Measurements from ENCODE around the gene FBXW11. TPM values are rescaled to one million over a fixed set of nuclear protein-coding genes. Genes with fewer than 3 reads are reported as not detected.

The FBXW11 gene
- total RNA-seq, 1 experiment from 2014 or later: 52.0 TPM

GRCh38 chr5:172029876-172030275, 23.4 kb upstream of the FBXW11 start:
- CTCF ChIA-PET: no interaction called here
- no TSS peak for BruUV-seq (replicated peaks)
- POLR2A ChIA-PET: no interaction called here

More at GRCh38 chr5:172029876-172030275, 23.4 kb upstream of the FBXW11 start:
- H2AFZ ChIP-seq (ENCODE audit: low read depth, low read length, poor library complexity, severe bottlenecking): no peak overlapping the region
- H3K27me3 ChIP-seq (ENCODE audit: insufficient read depth, low read length): no peaks in the 10 kb centered on the region
- H3K4me3 ChIP-seq (replicated peaks in 1 of 2; ENCODE audit: low read depth in 1 of 2, low read length in 2 of 2): no peak overlapping the region
- no peaks in the 10 kb centered on the region for H3K4me1 ChIP-seq (ENCODE audit: control insufficient read depth in 1 of 2, insufficient read depth in 2 of 2, low read length in 2 of 2)
- no peaks in the 10 kb centered on the region for H3K9me3 ChIP-seq (ENCODE audit: control insufficient read depth in 1 of 2, insufficient read depth in 1 of 2, low read depth in 1 of 2, low read length in 2 of 2)
- H4K20me1 ChIP-seq (ENCODE audit: insufficient read depth): no peaks in the 10 kb centered on the region
- no peak overlapping the region for H3K27ac ChIP-seq (ENCODE audit: low read depth, low read length)
- no peak for DNase-seq (ENCODE audit: low read depth, low spot score)
- H3K4me2 ChIP-seq (ENCODE audit: low read length): no peak overlapping the region
- TF ChIP-seq SRF (IDR thresholded peaks at IDR 0.05; ENCODE audit: low read depth): no peak
- TF ChIP-seq RAD21 (IDR thresholded peaks at IDR 0.05; ENCODE audit: low read depth): no peak
- TF ChIP-seq CTCF (IDR thresholded peaks at IDR 0.05 in 2 of 3, conservative IDR thresholded peaks at IDR 0.05 in 1 of 3; ENCODE audit: borderline replicate concordance in 1 of 3, insufficient read depth in 1 of 3, low read depth in 2 of 3, low read length in 2 of 3): no peak
- TF ChIP-seq FOSL1 (IDR thresholded peaks at IDR 0.05; ENCODE audit: low read depth): no peak
- no peak for TF ChIP-seq YY1 (IDR thresholded peaks at IDR 0.05; ENCODE audit: extremely low read depth, insufficient replicate concordance, low read depth, low read length)
- no peak for TF ChIP-seq CEBPB (IDR thresholded peaks at IDR 0.05; ENCODE audit: low read depth)
- no peak for TF ChIP-seq POLR2AphosphoS5 (IDR thresholded peaks at IDR 0.05; ENCODE audit: low read depth, low read length)
- TF ChIP-seq ATF3 (IDR thresholded peaks at IDR 0.05): no peak
- no peak for TF ChIP-seq ELF1 (IDR thresholded peaks at IDR 0.05; ENCODE audit: borderline replicate concordance, low read depth)
- TF ChIP-seq ZBTB33 (IDR thresholded peaks at IDR 0.05; ENCODE audit: extremely low read depth, insufficient replicate concordance, low read length): no peak
- TF ChIP-seq TCF7L2 (IDR thresholded peaks at IDR 0.05; ENCODE audit: borderline replicate concordance, extremely low read depth, insufficient read depth, insufficient read length): no peak
- no peak for TF ChIP-seq EZH2phosphoT487 (IDR thresholded peaks at IDR 0.05; ENCODE audit: borderline replicate concordance)
- no peak for TF ChIP-seq POLR2A (IDR thresholded peaks at IDR 0.05; ENCODE audit: borderline replicate concordance, extremely low read depth, insufficient read depth, insufficient read length)
- TF ChIP-seq MAX (IDR thresholded peaks at IDR 0.05): no peak
- no peak for TF ChIP-seq SIN3A (IDR thresholded peaks at IDR 0.05; ENCODE audit: low read depth)
- no peaks in the 10 kb centered on the region for H3K36me3 ChIP-seq (ENCODE audit: control insufficient read depth in 1 of 2, insufficient read depth in 2 of 2, low read length in 2 of 2)
- no peaks in the 10 kb centered on the region for H3K79me2 ChIP-seq (ENCODE audit: insufficient read depth, low read length)
- RAD21 ChIA-PET (ENCODE audit: low non-redundant PET in 1 of 2, low total read pairs in 2 of 2, uncharacterized antibody in 2 of 2, unreplicated experiment in 2 of 2): no interaction called here
- intact Hi-C loops (cut with micrococcal nuclease): no loop called here
- ATAC-seq: no peak
- H3K9me2 ChIP-seq (ENCODE audit: insufficient read depth): no peaks in the 10 kb centered on the region
- H3K9ac ChIP-seq (ENCODE audit: low read length): no peak overlapping the region
